Nephron (organoid): ENCODE data around the gene ARID5B.

ENCODE experiments used
- H3K27ac Mint-ChIP-seq, 3 experiments: 2 replicates each; pipeline ENCODE4 v1.8.0; 2020; ENCODE audit warnings: mixed read lengths in 3 of 3, mild to moderate bottlenecking in 2 of 3, moderate library complexity in 1 of 3
- H3K27me3 Mint-ChIP-seq: 2 replicates; pipeline ENCODE4 v1.8.0; 2021; ENCODE audit warnings: low read depth, mild to moderate bottlenecking, moderate library complexity, mixed read lengths
- H3K36me3 Mint-ChIP-seq: 2 replicates; pipeline ENCODE4 v1.8.0; 2020; ENCODE audit warnings: low read depth, mixed read lengths
- H3K4me1 Mint-ChIP-seq: 2 replicates; pipeline ENCODE4 v1.8.0; 2020; ENCODE audit warnings: mixed read lengths
- H3K4me3 Mint-ChIP-seq, 3 experiments: 2 replicates each; pipeline ENCODE4 v1.8.0; 2020; ENCODE audit warnings: mild to moderate bottlenecking in 3 of 3, mixed read lengths in 3 of 3, moderate library complexity in 2 of 3
- H3K9me3 Mint-ChIP-seq: 2 replicates; pipeline ENCODE4 v1.8.0; 2020; ENCODE audit warnings: mixed read lengths
- TF ChIP-seq, protein P1 (sequence below), 3 experiments: fragments of 200-600 bp; sonication (generic); IDR thresholded peaks; one replicate each; pipeline ENCODE4 v1.5.0; 2021; ENCODE audit warnings: antibody characterized with exemption in 3 of 3; ENCODE audit not compliant: unreplicated experiment in 3 of 3

ARID5B gene

DNA sequence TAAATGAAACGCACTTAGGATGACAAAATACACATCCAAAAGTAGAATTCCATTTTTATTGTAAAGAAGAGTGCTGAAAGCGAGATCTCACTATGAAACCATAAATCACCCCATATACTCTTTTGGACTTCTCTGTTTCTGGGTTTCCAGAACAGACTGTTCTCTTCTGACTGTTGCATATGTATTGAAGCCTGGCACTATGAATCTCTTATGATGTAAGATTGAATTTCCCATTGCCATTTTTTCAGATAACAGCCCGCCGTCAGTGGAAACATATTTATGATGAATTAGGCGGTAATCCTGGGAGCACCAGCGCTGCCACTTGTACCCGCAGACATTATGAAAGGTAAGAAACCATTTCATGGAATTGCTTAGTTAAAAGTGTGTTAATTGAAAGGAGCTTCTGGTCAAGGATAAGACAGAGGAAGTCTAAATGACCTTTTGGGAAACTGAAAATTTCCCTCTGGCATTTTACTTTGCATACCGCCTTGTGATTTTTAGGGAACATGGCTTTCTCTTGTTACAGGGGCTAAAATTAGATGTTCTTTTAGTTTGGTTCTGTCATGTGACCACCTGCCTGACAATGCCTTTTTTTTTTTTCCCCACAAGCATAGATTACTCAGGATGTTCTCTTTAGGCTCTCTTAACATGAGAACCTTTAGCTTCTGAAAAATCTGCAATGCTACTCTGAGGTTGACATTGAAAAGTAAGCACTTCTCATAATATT is 168.1 kb downstream of the ARID5B start:
- peaks cover 40% of the 10 kb centered on the region for H3K4me1 Mint-ChIP-seq
- TF ChIP-seq, protein P1, sequence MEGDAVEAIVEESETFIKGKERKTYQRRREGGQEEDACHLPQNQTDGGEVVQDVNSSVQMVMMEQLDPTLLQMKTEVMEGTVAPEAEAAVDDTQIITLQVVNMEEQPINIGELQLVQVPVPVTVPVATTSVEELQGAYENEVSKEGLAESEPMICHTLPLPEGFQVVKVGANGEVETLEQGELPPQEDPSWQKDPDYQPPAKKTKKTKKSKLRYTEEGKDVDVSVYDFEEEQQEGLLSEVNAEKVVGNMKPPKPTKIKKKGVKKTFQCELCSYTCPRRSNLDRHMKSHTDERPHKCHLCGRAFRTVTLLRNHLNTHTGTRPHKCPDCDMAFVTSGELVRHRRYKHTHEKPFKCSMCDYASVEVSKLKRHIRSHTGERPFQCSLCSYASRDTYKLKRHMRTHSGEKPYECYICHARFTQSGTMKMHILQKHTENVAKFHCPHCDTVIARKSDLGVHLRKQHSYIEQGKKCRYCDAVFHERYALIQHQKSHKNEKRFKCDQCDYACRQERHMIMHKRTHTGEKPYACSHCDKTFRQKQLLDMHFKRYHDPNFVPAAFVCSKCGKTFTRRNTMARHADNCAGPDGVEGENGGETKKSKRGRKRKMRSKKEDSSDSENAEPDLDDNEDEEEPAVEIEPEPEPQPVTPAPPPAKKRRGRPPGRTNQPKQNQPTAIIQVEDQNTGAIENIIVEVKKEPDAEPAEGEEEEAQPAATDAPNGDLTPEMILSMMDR (IDR thresholded peaks at IDR 0.05; ENCODE audit: unreplicated experiment in 3 of 3): no peak
- peaks cover 71% of the 10 kb centered on the region for H3K36me3 Mint-ChIP-seq
- H3K4me3 Mint-ChIP-seq: no peak overlapping the region
- H3K9me3 Mint-ChIP-seq: no peaks in the 10 kb centered on the region
- peak overlapping the region in 2 of 3 experiments; percentile 32 to 41 for H3K27ac Mint-ChIP-seq
- no peaks in the 10 kb centered on the region for H3K27me3 Mint-ChIP-seq

DNA sequence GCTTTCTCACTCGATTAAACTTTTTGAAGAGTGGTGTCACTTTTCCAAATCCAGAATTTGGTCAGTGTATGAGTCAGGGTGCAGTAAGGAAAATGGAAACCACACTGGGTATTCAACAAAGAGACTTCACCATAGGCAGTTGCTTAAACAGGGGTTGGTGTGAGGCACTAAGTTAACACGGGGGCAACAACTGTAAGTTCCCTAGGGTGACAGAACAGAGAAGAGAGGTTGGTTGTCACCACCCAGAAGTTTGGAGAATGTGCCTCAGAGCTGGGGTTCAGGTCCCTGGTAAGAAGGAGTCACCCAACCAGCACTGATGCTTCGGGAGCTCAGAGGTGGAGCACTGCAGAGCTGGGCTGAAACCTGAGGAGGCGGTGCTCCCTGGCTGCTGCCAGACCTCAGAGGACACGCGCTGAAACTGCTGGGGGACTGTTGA is 170.4 kb downstream of the ARID5B start:
- no peaks in the 10 kb centered on the region for H3K27me3 Mint-ChIP-seq
- H3K27ac Mint-ChIP-seq: peak overlapping the region in 1 of 3 experiments; percentile 9
- peaks cover 71% of the 10 kb centered on the region for H3K36me3 Mint-ChIP-seq
- peaks cover 50% of the 10 kb centered on the region for H3K4me1 Mint-ChIP-seq
- TF ChIP-seq, protein P1 (IDR thresholded peaks at IDR 0.05; ENCODE audit: unreplicated experiment in 3 of 3): no peak
- no peak overlapping the region for H3K4me3 Mint-ChIP-seq
- no peaks in the 10 kb centered on the region for H3K9me3 Mint-ChIP-seq

DNA sequence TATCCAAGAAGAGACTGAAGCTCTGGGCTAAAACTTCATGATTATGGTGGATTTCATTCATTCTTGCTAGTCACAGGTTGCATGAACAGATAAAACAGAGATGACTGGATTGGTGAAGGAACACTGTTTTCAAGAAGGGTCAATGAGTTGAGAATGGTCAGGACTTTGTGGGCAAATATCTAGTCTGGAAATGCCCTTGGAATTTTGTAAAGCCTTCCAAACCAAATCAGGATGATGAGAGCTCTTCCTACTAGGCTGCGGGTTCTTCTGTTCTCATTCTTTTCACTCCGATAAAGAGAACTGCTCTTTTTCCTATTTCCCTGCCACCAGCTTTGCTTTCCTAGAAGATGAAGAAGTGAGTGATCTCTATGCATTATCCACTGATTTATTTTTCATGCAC is 171.4 kb downstream of the ARID5B start:
- Mint-ChIP-seq H3K4me3 (no peak overlapping the region), H3K9me3 (no peaks in the 10 kb centered on the region), H3K4me1 (peaks cover 60% of the 10 kb centered on the region), H3K27ac (peak overlapping the region; percentile 18 to 86 (median 54)), H3K27me3 (no peaks in the 10 kb centered on the region), H3K36me3 (peaks cover 79% of the 10 kb centered on the region)
- TF ChIP-seq, protein P1 (IDR thresholded peaks at IDR 0.05; ENCODE audit: unreplicated experiment in 3 of 3): no peak

DNA sequence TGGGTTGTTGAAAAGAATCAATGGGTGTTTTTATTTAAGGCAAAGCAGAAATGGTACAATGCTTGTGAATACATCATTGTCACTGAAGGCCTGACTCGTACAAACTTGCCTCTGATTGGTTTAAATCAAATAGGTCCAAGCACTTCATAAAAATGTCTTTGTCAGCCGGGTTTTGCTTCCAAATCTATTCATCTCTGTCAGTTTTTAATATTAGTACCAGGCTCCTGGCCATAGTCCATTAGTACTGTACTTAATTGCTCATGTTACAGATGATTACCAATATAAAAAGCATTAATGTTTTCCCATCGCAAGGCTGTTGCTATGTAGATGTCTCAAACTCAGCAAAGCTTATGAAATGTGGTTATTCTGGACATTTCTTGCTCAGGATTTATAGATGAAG is 171.9 kb downstream of the ARID5B start:
- TF ChIP-seq, protein P1 (IDR thresholded peaks at IDR 0.05; ENCODE audit: unreplicated experiment in 3 of 3): no peak
- Mint-ChIP-seq H3K27ac (peak overlapping the region; percentile 18 to 86 (median 54)), H3K4me3 (no peak overlapping the region), H3K27me3 (no peaks in the 10 kb centered on the region), H3K4me1 (peaks cover 60% of the 10 kb centered on the region), H3K36me3 (peaks cover 80% of the 10 kb centered on the region), H3K9me3 (no peaks in the 10 kb centered on the region)

DNA sequence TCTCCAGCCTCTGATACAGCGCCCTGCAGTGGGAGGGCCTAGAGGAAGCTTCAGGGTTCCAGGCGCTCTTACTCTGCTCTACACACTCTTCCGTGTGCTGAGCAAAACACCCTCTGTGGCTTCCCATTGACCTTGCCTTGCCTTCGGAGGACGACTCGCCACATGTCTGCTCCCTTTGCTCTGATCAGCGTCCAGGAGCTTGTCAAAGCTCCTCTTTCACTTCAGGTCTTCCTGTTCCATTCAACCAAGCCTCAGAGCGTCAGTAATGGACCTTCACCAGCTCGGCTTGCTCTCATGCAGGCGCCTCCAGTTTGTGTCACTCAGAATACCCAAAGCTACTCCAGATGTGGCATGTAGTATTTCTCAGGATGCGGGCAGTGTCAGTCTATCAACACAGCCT is 173.9 kb downstream of the ARID5B start:
- Mint-ChIP-seq H3K4me1 (peaks cover 52% of the 10 kb centered on the region), H3K27me3 (no peaks in the 10 kb centered on the region), H3K4me3 (no peak overlapping the region), H3K27ac (no peak overlapping the region), H3K36me3 (peaks cover 76% of the 10 kb centered on the region), H3K9me3 (no peaks in the 10 kb centered on the region)
- TF ChIP-seq, protein P1 (IDR thresholded peaks at IDR 0.05; ENCODE audit: unreplicated experiment in 3 of 3): no peak

DNA sequence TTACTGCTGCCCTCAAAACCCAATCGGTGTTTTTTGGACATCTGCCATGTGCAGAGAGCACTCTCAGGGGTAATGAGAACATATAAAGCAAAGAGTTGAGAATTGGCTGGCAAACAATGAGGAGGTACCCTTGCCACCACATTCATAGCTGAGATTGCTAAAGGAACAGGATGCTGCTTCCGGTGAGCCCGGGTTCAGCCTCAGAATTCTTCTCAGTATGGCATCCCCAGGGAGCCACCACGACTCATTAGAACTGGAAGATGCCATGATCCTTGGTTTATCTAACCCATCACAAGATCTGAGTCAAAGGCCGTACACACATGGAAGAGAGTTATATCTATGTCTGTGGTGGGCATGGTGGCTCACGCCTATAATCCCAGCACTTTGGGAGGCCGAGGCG is 174.4 kb downstream of the ARID5B start:
- TF ChIP-seq, protein P1 (IDR thresholded peaks at IDR 0.05; ENCODE audit: unreplicated experiment in 3 of 3): no peak
- H3K36me3 Mint-ChIP-seq: peaks cover 72% of the 10 kb centered on the region
- H3K4me1 Mint-ChIP-seq: peaks cover 55% of the 10 kb centered on the region
- H3K27me3 Mint-ChIP-seq: no peaks in the 10 kb centered on the region
- H3K4me3 Mint-ChIP-seq: no peak overlapping the region
- no peaks in the 10 kb centered on the region for H3K9me3 Mint-ChIP-seq
- no peak overlapping the region for H3K27ac Mint-ChIP-seq
